Measurements from ENCODE around the gene SEPTIN8.

SEPTIN8 gene

GRCh38 chr5:132750471-132751230, 26.4 kb downstream of the SEPTIN8 start (continued):
- TF ChIP-seq, protein P1, sequence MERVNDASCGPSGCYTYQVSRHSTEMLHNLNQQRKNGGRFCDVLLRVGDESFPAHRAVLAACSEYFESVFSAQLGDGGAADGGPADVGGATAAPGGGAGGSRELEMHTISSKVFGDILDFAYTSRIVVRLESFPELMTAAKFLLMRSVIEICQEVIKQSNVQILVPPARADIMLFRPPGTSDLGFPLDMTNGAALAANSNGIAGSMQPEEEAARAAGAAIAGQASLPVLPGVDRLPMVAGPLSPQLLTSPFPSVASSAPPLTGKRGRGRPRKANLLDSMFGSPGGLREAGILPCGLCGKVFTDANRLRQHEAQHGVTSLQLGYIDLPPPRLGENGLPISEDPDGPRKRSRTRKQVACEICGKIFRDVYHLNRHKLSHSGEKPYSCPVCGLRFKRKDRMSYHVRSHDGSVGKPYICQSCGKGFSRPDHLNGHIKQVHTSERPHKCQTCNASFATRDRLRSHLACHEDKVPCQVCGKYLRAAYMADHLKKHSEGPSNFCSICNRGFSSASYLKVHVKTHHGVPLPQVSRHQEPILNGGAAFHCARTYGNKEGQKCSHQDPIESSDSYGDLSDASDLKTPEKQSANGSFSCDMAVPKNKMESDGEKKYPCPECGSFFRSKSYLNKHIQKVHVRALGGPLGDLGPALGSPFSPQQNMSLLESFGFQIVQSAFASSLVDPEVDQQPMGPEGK (tag by site-specific recombination; IDR thresholded peaks at IDR 0.05), result no peak

- Histone ChIP-seq H3K36me3 (ENCODE audit: control insufficient read depth in 2 of 2, insufficient read depth in 1 of 2, low read length in 2 of 2) (no peaks in the 10 kb centered on the region), H3K4me1 (ENCODE audit: control insufficient read depth, insufficient read depth, low read length) (no peaks in the 10 kb centered on the region), H3K27ac (ENCODE audit: extremely low read depth, low read depth, low read length) (no peak overlapping the region), H3K9me3 (ENCODE audit: control insufficient read depth, insufficient read depth, low read depth, low read length) (no peaks in the 10 kb centered on the region), H3K4me3 (ENCODE audit: low read depth, low read length) (no peak overlapping the region)
- TF ChIP-seq, protein P2, sequence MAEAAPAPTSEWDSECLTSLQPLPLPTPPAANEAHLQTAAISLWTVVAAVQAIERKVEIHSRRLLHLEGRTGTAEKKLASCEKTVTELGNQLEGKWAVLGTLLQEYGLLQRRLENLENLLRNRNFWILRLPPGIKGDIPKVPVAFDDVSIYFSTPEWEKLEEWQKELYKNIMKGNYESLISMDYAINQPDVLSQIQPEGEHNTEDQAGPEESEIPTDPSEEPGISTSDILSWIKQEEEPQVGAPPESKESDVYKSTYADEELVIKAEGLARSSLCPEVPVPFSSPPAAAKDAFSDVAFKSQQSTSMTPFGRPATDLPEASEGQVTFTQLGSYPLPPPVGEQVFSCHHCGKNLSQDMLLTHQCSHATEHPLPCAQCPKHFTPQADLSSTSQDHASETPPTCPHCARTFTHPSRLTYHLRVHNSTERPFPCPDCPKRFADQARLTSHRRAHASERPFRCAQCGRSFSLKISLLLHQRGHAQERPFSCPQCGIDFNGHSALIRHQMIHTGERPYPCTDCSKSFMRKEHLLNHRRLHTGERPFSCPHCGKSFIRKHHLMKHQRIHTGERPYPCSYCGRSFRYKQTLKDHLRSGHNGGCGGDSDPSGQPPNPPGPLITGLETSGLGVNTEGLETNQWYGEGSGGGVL (tag by site-specific recombination; IDR thresholded peaks at IDR 0.05), result no peak
- TF ChIP-seq ZNF404 (tag by site-specific recombination; IDR thresholded peaks at IDR 0.05) (no peak), ZNF248 (tag by site-specific recombination; IDR thresholded peaks at IDR 0.05) (no peak), TCF7L2 (IDR thresholded peaks at IDR 0.05; ENCODE audit: borderline replicate concordance, low read depth, low read length) (no peak), SP3 (tag by site-specific recombination; IDR thresholded peaks at IDR 0.05) (no peak), ZNF19 (tag by site-specific recombination; IDR thresholded peaks at IDR 0.05; ENCODE audit: low read depth) (no peak), ZNF561 (tag by site-specific recombination; IDR thresholded peaks at IDR 0.05; ENCODE audit: borderline replicate concordance) (no peak), ZNF501 (tag by site-specific recombination; IDR thresholded peaks at IDR 0.05) (no peak), ZNF114 (tag by site-specific recombination; IDR thresholded peaks at IDR 0.05) (no peak), GLI2 (tag by site-specific recombination; IDR thresholded peaks at IDR 0.05; ENCODE audit: borderline replicate concordance, low read depth) (no peak), GFI1B (tag by site-specific recombination; IDR thresholded peaks at IDR 0.05) (no peak), BCL11B (tag by site-specific recombination; IDR thresholded peaks at IDR 0.05; ENCODE audit: low read depth) (no peak)
- CTCF ChIA-PET, result interaction anchor here (1.0 to 2.0 kb wide), 2 partner anchors 58 to 65 kb away, joined by 4 to 7 read pairs; no protein-coding TSS in a partner anchor
- POLR2A ChIA-PET, result interaction anchor here (1.9 kb wide), 1 partner anchor 12 kb away, joined by 7 read pairs; the partner anchor contains the start of gene KIF3A
Observed at GRCh38 chr5:132749506-132749905, 27.5 kb downstream of the SEPTIN8 start.

DNA sequence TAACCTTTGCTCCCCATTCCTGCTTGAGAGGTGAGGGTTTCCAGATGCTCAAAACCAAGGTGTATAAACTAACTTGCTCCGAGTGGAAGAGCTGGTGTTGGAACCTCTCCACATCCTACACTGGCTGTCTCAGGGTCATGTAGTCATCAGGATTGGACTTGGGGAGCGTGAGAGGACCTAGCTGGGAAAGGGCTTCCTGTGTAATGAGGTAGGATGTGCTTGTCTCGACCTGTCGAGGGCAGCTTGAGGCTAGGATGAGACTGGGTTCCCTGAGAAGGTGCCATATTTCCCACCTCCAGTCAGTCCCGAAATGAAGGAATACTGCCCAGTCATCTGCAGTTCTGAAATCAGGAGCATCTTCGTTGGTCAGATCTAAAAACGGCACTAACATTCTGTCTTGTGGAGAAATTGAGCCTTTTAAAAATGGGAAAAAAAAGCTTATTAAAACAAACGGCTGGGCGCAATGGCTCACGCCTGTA, 28.5 kb downstream of the SEPTIN8 start:
- ChIA-PET POLR2A (no interaction called here), CTCF (interaction anchor here (1.8 kb wide), 1 partner anchor 72 kb away, joined by 12 read pairs; no protein-coding TSS in a partner anchor)
- H3K27ac ChIP-seq (ENCODE audit: extremely low read depth, low read depth, low read length), result no peak overlapping the region
- no peak overlapping the region for H3K4me3 ChIP-seq (ENCODE audit: low read depth, low read length)
- H3K9me3 ChIP-seq (ENCODE audit: control insufficient read depth, insufficient read depth, low read depth, low read length), result no peaks in the 10 kb centered on the region
- no peak for TF ChIP-seq ZNF211 (tag by site-specific recombination; IDR thresholded peaks at IDR 0.05; ENCODE audit: low read depth)
- no peak for TF ChIP-seq PRDM4 (tag by site-specific recombination; IDR thresholded peaks at IDR 0.05)
- TF ChIP-seq ZNF146 (tag by site-specific recombination; IDR thresholded peaks at IDR 0.05), result no peak
- no peak for TF ChIP-seq ZNF548 (tag by site-specific recombination; IDR thresholded peaks at IDR 0.05)
- no peak for TF ChIP-seq ZNF626 (tag by site-specific recombination; IDR thresholded peaks at IDR 0.05)
- TF ChIP-seq SP3 (tag by site-specific recombination; IDR thresholded peaks at IDR 0.05), result no peak
- no peak for TF ChIP-seq ZNF394 (tag by site-specific recombination; IDR thresholded peaks at IDR 0.05; ENCODE audit: borderline replicate concordance)
- no peak for TF ChIP-seq ZNF544 (tag by site-specific recombination; IDR thresholded peaks at IDR 0.05)
- TF ChIP-seq, protein P3, sequence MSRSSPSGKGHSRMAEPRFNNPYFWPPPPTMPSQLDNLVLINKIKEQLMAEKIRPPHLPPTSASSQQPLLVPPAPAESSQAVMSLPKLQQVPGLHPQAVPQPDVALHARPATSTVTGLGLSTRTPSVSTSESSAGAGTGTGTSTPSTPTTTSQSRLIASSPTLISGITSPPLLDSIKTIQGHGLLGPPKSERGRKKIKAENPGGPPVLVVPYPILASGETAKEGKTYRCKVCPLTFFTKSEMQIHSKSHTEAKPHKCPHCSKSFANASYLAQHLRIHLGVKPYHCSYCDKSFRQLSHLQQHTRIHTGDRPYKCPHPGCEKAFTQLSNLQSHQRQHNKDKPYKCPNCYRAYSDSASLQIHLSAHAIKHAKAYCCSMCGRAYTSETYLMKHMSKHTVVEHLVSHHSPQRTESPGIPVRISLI (tag by site-specific recombination; IDR thresholded peaks at IDR 0.05), result no peak
- TF ChIP-seq ZNF473 (tag by site-specific recombination; IDR thresholded peaks at IDR 0.05), result no peak
- TF ChIP-seq ZNF792 (tag by site-specific recombination; IDR thresholded peaks at IDR 0.05), result no peak
- H3K4me1 ChIP-seq (ENCODE audit: control insufficient read depth, insufficient read depth, low read length), result no peaks in the 10 kb centered on the region
- H3K36me3 ChIP-seq (ENCODE audit: control insufficient read depth in 2 of 2, insufficient read depth in 1 of 2, low read length in 2 of 2), result no peaks in the 10 kb centered on the region
